Thyroid gland (tissue), 4 donors: ENCODE data around the gene PVR.

Experiments used
- POLR2A ChIP-seq, 2 donors: fragments of 450-650 bp; IDR thresholded peaks; one replicate each; pipeline ENCODE4 v1.6.1; 2017; ENCODE audit warnings: antibody characterized with exemption in 2 of 2, mild to moderate bottlenecking in 2 of 2, moderate library complexity in 1 of 2
- TF ChIP-seq, protein P1 (sequence below), 6 experiments: fragments of 200-600 bp in 3 of 6; fragments of 450-650 bp in 3 of 6; sonication (generic) in 3 of 6; IDR thresholded peaks; one replicate each; pipeline ENCODE4 v1.5.1; 2016 to 2019; ENCODE audit warnings: antibody characterized with exemption in 6 of 6, mild to moderate bottlenecking in 2 of 6, inconsistent platforms in 1 of 6, moderate library complexity in 1 of 6

DNA sequence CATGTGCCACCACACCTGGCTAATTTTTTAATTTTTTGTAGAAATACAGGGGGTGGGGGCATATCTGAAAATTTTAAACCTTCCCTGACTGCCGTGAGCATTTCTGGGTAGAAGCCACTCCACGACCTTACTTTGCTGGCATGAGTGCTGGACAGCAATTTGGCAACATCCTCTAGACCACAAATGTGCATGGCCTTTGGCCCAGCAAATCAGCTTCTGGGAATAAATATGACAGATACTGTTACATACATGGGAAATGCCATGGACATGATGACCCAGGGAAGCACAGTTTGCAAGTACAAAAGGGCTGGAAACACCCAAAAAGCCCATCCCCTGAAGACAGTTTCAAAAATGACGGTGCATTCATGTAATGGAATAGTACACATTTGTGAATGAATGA lies 3.2 kb upstream of the PVR start:
- TF ChIP-seq, protein P1, sequence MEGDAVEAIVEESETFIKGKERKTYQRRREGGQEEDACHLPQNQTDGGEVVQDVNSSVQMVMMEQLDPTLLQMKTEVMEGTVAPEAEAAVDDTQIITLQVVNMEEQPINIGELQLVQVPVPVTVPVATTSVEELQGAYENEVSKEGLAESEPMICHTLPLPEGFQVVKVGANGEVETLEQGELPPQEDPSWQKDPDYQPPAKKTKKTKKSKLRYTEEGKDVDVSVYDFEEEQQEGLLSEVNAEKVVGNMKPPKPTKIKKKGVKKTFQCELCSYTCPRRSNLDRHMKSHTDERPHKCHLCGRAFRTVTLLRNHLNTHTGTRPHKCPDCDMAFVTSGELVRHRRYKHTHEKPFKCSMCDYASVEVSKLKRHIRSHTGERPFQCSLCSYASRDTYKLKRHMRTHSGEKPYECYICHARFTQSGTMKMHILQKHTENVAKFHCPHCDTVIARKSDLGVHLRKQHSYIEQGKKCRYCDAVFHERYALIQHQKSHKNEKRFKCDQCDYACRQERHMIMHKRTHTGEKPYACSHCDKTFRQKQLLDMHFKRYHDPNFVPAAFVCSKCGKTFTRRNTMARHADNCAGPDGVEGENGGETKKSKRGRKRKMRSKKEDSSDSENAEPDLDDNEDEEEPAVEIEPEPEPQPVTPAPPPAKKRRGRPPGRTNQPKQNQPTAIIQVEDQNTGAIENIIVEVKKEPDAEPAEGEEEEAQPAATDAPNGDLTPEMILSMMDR (IDR thresholded peaks at IDR 0.05) = no peak
- TF ChIP-seq POLR2A (IDR thresholded peaks at IDR 0.05) = no peak
